H1 (cell line): ENCODE measurements around the gene MAPK14. TPM values are rescaled to one million over a fixed set of nuclear protein-coding genes. Genes with fewer than 3 reads are reported as not detected.

ENCODE experiments used
- BACH1 ChIP-seq: IDR thresholded peaks from 2 replicates; pipeline ENCODE4 v1.6.1; 2012; ENCODE audit warnings: low read length, improper control_type of control experiment
- KDM4A ChIP-seq: IDR thresholded peaks from one replicate; pipeline ENCODE4 v1.7.1; 2012; ENCODE audit warnings: low read depth, mild to moderate bottlenecking, moderate library complexity, low read length, inconsistent platforms; ENCODE audit not compliant: severe bottlenecking
- RBBP5 ChIP-seq: IDR thresholded peaks from 2 replicates; pipeline ENCODE4 v1.7.1; 2012; ENCODE audit warnings: low read depth, mild to moderate bottlenecking, inconsistent platforms, low read length, moderate library complexity, borderline replicate concordance
- SAP30 ChIP-seq: fragments of 300-600 bp; sonication (generic); IDR thresholded peaks from 2 replicates; pipeline ENCODE4 v1.7.1; 2012; ENCODE audit warnings: low read length, moderate library complexity, mild to moderate bottlenecking, inconsistent platforms; ENCODE audit not compliant: insufficient read depth, insufficient replicate concordance
- SIX5 ChIP-seq: IDR thresholded peaks from 2 replicates; pipeline ENCODE4 v1.6.1; 2011; ENCODE audit warnings: mild to moderate bottlenecking, low read depth, low read length
- TAF1 ChIP-seq: IDR thresholded peaks from 2 replicates; pipeline ENCODE4 v1.6.1; 2011; ENCODE audit warnings: mild to moderate bottlenecking, low read depth, low read length
- polyA plus RNA-seq, 7 experiments: library from polyadenylated mRNA; depleted of rRNA in 3 of 7; stranded (reverse) in 5 of 7; unstranded in 2 of 7; fragments of >200 nt in 5 of 7; fragments of 200-250 nt in 2 of 7; gene quantifications; 1 replicate in 5 of 7; 2 replicates in 1 of 7; 4 replicates in 1 of 7; pipeline versions ENCODE4 v1.2.1 to v1.2.3, GENCODE V29; 2011 to 2013; ENCODE audit warnings: missing spikeins in 2 of 7, mixed read lengths in 2 of 7
- total RNA-seq: library from RNA; stranded (reverse); fragmentation: NEBNext Ultra II Directional; extraction: Animal tissue kit (Norgen Biotek cat#: 25700); gene quantifications from 2 replicates; pipeline ENCODE4 v1.2.1, GENCODE V29; 2021

Gene MAPK14
- total and polyA plus RNA-seq, 2 of the 8 experiments (the other 6 are each of a cell fraction or from before 2014, with no cell fraction given): 18.1 to 39.3 TPM

- no peak for TF ChIP-seq SAP30
- TF ChIP-seq BACH1: 0 out of 2 replicates have a peak, but pooled peaks have one; percentile 24
- 0 out of 2 replicates have a peak, but pooled peaks have one; percentile 24 for TF ChIP-seq TAF1
- TF ChIP-seq KDM4A: peak; percentile 74
- 0 out of 2 replicates have a peak, but pooled peaks have one; percentile 59 for TF ChIP-seq RBBP5
- TF ChIP-seq SIX5: no peak
Observed at GRCh38 chr6:36023996-36024795, 3.4 kb upstream of the MAPK14 start, which contains the start of gene SLC26A8 (continued).
